ENCODE results near the gene AKR1C2. TPM values are rescaled to one million over a fixed set of nuclear protein-coding genes. Genes with fewer than 3 reads are reported as not detected.
"Not testable (repeated sequence)": the region's sequence is repeated elsewhere in the genome, so short reads cannot be mapped to it uniquely, and the experiment has no call there.

Gene AKR1C2
- total RNA-seq, 4 donors from 2014 or later = 13.5 to 48.3 (median 17.7) TPM

DNA sequence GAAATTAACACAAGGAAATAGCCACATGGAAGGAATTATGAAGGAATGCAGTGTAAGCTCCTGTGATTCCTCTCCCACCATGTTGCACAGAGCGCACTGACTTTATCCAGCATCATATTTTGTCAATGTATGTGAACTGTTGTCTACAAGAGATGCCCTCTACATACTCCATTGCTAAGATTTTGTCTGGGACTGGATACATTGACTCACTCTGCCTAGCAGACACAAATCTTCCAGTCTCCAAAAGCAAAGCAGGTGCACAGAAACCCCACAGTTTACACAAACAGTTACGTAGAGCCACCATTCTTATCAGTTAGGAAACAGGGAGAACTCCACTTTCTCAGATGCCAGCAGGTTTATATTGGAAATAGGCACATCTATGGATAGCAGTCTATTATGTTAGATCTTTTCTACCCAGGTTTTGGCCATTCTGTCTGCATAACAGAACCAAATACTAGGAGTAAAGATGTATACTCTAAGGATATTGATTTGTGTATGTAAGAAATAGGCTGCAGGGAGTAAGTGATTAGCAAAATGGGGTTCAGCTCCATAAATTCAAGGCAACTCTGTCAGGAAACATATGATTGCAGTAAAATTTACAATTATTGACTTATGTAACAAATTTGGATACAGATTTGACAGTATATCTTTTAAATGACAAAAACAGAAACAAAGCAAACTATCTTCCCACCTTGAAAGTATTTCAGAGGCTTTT is 1.5 kb downstream of the AKR1C2 start:
- Histone ChIP-seq H3K4me1 (no peaks in the 10 kb centered on the region), H3K27me3 (no peaks in the 10 kb centered on the region), H3K36me3 (peaks cover 0 to 9% of the 10 kb centered on the region in 2 donors), H3K9me3 (no peaks in the 10 kb centered on the region), H3K27ac (no peak overlapping the region), H3K4me3 (peak overlapping the region in 1 of 2 donors; percentile 47)
- TF ChIP-seq POLR2A (IDR thresholded peaks at IDR 0.05) = no peak
- no peak for ATAC-seq
- WGBS, 2 donors (ENCODE audit: low coverage in 1 of 2) = 79 to 100% methylated on average over 2 of the region's 2 CpGs

DNA sequence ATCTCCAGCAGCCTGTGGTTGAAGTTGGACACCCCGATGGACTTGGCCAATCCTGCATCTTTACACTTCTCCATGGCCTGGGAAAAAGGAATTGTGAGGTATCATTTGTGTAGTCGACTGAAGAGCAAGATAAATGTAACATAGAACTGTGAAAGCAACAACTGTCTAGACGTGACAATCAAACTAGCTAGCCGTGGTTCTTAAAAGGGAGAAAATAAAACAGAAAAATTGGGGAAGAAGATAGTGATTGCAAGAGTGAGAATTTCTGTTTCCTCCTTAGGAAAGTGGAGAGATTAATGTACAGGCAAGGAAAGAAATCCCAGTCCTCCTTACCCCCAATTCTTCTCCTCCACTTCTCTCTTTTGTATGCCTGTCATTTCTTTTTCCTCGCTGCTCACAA is 5.0 kb downstream of the AKR1C2 start:
- peaks cover 0 to 9% of the 10 kb centered on the region in 2 donors for H3K36me3 ChIP-seq
- H3K4me3 ChIP-seq = no peak overlapping the region
- H3K27me3 ChIP-seq = no peaks in the 10 kb centered on the region
- H3K27ac ChIP-seq = no peak overlapping the region
- H3K9me3 ChIP-seq = no peaks in the 10 kb centered on the region
- no peak for ATAC-seq
- TF ChIP-seq EP300 (IDR thresholded peaks at IDR 0.05) (no peak), POLR2A (IDR thresholded peaks at IDR 0.05) (no peak)
- H3K4me1 ChIP-seq = no peaks in the 10 kb centered on the region
- WGBS, 2 donors (ENCODE audit: low coverage in 1 of 2) = 78 to 88% methylated on average over 5 of the region's 5 CpGs

DNA sequence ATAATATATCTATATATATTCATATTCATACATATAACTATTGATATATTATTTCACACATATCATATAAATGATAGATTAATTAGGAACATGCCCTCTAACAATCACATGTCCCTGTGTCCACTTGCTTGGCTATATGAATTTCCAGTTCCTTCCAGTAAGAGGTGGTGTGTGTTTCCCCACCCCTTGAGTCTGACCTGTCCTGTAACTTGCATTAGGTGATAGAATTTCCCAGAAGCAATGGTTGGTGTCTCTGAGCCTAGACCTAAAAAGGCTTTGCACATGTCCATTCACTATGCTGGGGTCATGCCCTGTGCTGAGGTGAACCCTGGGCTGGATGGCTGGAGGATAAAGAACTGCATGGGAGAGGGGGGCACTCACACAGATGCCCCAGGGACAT is 9.4 kb downstream of the AKR1C2 start:
- not testable (repeated sequence) for H3K4me1 ChIP-seq, H3K9me3 ChIP-seq, ATAC-seq, H3K27ac ChIP-seq, H3K27me3 ChIP-seq, H3K4me3 ChIP-seq
- H3K36me3 ChIP-seq = peaks cover 0 to 13% of the 10 kb centered on the region in 2 donors

DNA sequence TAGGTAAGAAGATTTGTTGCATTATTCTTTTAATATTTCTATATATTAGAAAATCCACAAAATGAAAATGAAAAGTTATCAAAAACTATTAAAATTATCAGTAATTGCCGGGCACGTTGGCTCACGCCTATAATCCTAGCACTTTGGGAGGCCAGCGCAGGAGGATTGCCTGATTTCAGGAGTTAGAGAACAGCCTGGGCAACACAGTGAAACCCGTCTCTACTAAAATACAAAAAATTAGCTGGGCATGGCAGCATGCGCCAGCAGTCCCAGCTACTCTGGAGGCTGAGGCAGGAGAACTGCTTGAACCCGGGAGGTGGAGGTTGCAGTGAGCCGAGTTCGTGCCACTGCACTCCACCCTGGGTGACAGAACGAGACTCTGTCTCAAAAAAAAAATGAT is 11.1 kb downstream of the AKR1C2 start:
- H3K36me3 ChIP-seq, H3K27me3 ChIP-seq, H3K4me3 ChIP-seq, H3K27ac ChIP-seq, H3K4me1 ChIP-seq, ATAC-seq, H3K9me3 ChIP-seq: not testable (repeated sequence)
- WGBS, 2 donors (ENCODE audit: low coverage in 1 of 2) = 85 to 97% methylated on average over 4 to 7 of the region's 10 CpGs

DNA sequence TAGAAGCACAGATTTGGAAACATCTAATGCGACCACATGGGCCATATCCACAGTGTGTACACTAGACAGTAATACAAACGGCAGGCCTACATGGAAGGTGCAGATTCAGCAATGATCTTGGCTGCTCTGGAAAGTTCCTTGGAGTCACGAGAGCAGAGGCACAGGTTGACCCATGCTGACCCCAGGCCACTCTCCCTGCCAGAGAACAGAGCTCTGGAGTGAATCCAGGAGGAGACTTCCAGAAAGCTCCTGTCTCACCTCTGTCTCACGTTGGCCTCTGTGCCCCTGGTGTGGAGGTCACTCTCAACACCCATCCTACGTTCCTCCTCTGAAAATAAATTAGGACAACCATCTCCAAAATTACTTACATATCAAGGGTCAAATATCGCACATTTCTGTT is 12.2 kb downstream of the AKR1C2 start:
- H3K9me3 ChIP-seq, H3K4me3 ChIP-seq, H3K36me3 ChIP-seq, ATAC-seq, H3K4me1 ChIP-seq, H3K27ac ChIP-seq, H3K27me3 ChIP-seq: not testable (repeated sequence)
- 93% methylated on average over 2 of the region's 6 CpGs; no CpG with 5 or more reads in 1 of the 2 donors for WGBS, 2 donors (ENCODE audit: low coverage in 1 of 2)

DNA sequence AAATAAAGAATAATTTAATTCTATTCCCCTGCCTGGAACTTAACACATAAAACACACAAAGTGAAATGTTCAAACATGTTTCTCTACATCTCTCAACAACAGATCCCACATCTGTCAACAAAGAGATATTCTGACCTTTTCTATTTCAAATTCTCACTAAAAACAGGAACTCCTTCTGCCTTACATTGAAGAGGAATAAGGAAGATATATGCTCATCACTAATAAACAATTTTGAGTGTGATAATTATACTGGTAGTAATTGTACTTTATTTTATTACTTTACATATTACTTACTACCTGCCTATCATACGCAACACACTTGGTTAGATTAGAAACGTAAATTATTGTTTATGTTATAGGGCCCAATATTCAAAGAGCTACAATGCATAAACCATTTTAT is 13.4 kb downstream of the AKR1C2 start:
- 92 to 100% methylated on average over 2 of the region's 2 CpGs for WGBS, 2 donors (ENCODE audit: low coverage in 1 of 2)
- Histone ChIP-seq H3K36me3 (peaks cover 0 to 4% of the 10 kb centered on the region in 2 donors), H3K27ac (no peak overlapping the region), H3K9me3 (no peaks in the 10 kb centered on the region), H3K4me1 (peaks cover 0 to 4% (median 3%) of the 10 kb centered on the region in 3 donors), H3K4me3 (no peak overlapping the region), H3K27me3 (no peaks in the 10 kb centered on the region)
- no peak for ATAC-seq
- TF ChIP-seq EP300 (IDR thresholded peaks at IDR 0.05) = no peak
- TF ChIP-seq, protein P1, sequence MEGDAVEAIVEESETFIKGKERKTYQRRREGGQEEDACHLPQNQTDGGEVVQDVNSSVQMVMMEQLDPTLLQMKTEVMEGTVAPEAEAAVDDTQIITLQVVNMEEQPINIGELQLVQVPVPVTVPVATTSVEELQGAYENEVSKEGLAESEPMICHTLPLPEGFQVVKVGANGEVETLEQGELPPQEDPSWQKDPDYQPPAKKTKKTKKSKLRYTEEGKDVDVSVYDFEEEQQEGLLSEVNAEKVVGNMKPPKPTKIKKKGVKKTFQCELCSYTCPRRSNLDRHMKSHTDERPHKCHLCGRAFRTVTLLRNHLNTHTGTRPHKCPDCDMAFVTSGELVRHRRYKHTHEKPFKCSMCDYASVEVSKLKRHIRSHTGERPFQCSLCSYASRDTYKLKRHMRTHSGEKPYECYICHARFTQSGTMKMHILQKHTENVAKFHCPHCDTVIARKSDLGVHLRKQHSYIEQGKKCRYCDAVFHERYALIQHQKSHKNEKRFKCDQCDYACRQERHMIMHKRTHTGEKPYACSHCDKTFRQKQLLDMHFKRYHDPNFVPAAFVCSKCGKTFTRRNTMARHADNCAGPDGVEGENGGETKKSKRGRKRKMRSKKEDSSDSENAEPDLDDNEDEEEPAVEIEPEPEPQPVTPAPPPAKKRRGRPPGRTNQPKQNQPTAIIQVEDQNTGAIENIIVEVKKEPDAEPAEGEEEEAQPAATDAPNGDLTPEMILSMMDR (IDR thresholded peaks at IDR 0.05) = no peak
- no peak for TF ChIP-seq POLR2AphosphoS5 (IDR thresholded peaks at IDR 0.05)
- no peak for TF ChIP-seq POLR2A (IDR thresholded peaks at IDR 0.05)

DNA sequence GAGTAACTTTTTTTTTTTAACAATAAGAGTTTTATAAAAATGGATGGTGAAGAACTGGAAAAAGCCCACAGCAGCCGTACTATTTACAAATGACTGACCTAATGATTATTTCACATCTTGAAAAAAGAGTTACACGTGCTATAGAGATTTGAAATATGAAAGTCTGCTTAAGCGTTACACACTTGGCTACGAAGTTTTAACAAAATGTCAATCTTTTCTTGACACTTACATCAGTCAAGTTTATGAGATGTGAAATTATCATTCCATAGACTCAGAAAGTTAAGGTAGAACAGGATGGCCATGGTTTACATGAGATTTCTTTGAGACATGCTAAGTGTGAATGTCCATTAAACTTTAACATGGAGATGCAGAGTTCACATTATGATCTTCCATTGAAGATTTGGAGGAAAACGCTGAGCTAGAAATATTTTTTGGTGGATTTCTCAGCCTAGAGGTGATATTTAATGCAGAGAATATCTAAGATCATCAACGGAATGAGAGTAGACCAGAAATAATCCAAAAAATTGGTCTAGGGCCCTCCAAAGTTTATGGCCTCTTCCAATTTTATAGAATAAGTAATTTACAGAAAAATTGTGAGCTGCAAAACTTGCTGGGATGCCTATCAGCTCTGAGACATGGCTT is 15.5 kb downstream of the AKR1C2 start:
- H3K9me3 ChIP-seq, ATAC-seq, H3K27ac ChIP-seq, H3K27me3 ChIP-seq, H3K4me3 ChIP-seq, H3K36me3 ChIP-seq: not testable (repeated sequence)
- 92 to 97% methylated on average over 6 of the region's 6 CpGs for WGBS, 2 donors (ENCODE audit: low coverage in 1 of 2)
- H3K4me1 ChIP-seq = peaks cover 0 to 12% (median 8%) of the 10 kb centered on the region in 3 donors

DNA sequence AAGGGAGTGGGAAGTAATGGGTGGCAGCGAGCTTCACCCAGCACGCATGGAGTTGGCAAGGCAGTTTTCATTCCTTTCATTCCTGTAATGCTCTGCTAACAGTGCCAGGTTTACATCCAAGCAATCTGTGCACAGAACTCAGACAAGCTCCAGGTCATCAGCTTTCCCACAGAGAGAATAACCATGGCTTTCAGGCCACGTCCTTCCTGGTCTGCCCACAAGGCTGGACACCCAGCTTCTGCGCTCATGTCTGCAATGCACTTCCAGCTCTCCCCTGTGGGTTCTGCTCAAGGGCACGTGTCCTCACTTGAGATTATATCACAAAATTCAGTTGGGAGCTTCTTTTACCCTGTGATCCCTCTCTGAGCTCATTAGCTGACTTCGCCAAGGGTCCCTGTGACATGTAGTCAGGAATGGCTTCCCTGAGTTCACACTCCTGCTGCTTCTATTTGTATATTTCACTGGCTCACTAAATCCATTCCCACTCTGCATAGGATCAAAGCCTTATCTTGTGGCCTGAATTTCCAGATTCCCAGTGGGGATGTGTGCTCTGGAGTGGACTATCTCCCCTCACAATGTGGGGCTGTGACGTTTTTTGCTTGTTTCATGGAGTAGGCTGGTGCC is 18.6 kb downstream of the AKR1C2 start:
- Histone ChIP-seq H3K9me3 (no peaks in the 10 kb centered on the region), H3K36me3 (no peaks in the 10 kb centered on the region), H3K4me3 (no peak overlapping the region), H3K27ac (peak overlapping the region in 3 of 4 donors; percentile 30 to 51 (median 46)), H3K4me1 (peaks cover 0 to 25% (median 8%) of the 10 kb centered on the region in 3 donors), H3K27me3 (no peaks in the 10 kb centered on the region)
- TF ChIP-seq, protein P1 (IDR thresholded peaks at IDR 0.05) = no peak
- peak; percentile 36 for TF ChIP-seq POLR2AphosphoS5 (IDR thresholded peaks at IDR 0.05)
- TF ChIP-seq EP300 (IDR thresholded peaks at IDR 0.05) = no peak
- WGBS, 2 donors (ENCODE audit: low coverage in 1 of 2) = 48 to 49% methylated on average over 4 to 7 of the region's 7 CpGs
- peak; percentile 60 for ATAC-seq
